Mucosa of descending colon (tissue), 3 donors: Measurements from ENCODE around the gene MAGEA8. TPM values are rescaled to one million over a fixed set of nuclear protein-coding genes. Genes with fewer than 3 reads are reported as not detected.
A peak's percentile ranks its signal among the peaks of the same experiment; 100 is the strongest.

Experiments
- ATAC-seq: fragments of 200-7000 bp; cut with Tn5 transposase; one replicate; pipeline ENCODE4 v1.9.1; 2020; ENCODE audit warnings: mild to moderate bottlenecking, moderate library complexity
- DNase-seq, 3 donors: peaks; one replicate each; pipeline ENCODE4 v3.0.0-alpha.2; 2020
- H3K36me3 ChIP-seq: fragments of 200-600 bp; one replicate; pipeline ENCODE4 v1.8.0; 2021; ENCODE audit warnings: low read depth, mild to moderate bottlenecking
- H3K4me1 ChIP-seq: fragments of 200-600 bp; one replicate; pipeline ENCODE4 v1.8.0; 2021; ENCODE audit warnings: low read depth, mild to moderate bottlenecking
- H3K4me3 ChIP-seq: fragments of 200-600 bp; one replicate; pipeline ENCODE4 v1.8.0; 2021; ENCODE audit warnings: mild to moderate bottlenecking
- H3K9me3 ChIP-seq: fragments of 200-600 bp; one replicate; pipeline ENCODE4 v1.8.0; 2021; ENCODE audit warnings: mild to moderate bottlenecking
- intact Hi-C, 2 donors: fragments of 100-400 bp; cut with DNase I in 1 of 2; cut with micrococcal nuclease in 1 of 2; formaldehyde crosslinking; loops; one replicate each; pipeline versions ENCODE4 v1.11.0 to v1.11.1; 2022; cut with DNase I, micrococcal nuclease
- total RNA-seq, 3 donors: library from RNA; stranded (reverse); fragmentation: NEBNext Ultra II Directional in 2 of 3; extraction: Animal tissue kit (Norgen Biotek cat#: 25700) in 2 of 3; gene quantifications; one replicate each; pipeline versions ENCODE4 v1.2.1 to v1.2.4, GENCODE V29; 2021 to 2023
- TF ChIP-seq, protein P1 (sequence below): fragments of 200-600 bp; IDR thresholded peaks from one replicate; pipeline ENCODE4 v1.8.0; 2022; ENCODE audit warnings: antibody characterized with exemption, mild to moderate bottlenecking
- donor health status: DM: no; HTN: no; CAD: no; lungs with moderate emphysema.
- donor health status: DM: no; HTN: no; CAD: no.
- donor health status: DM: no; HTN: yes; CAD: no.

MAGEA8 gene
- total RNA-seq, 3 donors from 2014 or later = not detected

GRCh38 chrX:149845385-149845784, 35.6 kb upstream of the MAGEA8 start:
- DNase-seq (peak in 1 of 3 donors; percentile 10), ATAC-seq (peak; percentile 96)
- H3K4me3 ChIP-seq = no peak overlapping the region
- intact Hi-C loops = no loop called here
- no peaks in the 10 kb centered on the region for H3K4me1 ChIP-seq
- no peaks in the 10 kb centered on the region for H3K36me3 ChIP-seq
- H3K9me3 ChIP-seq = no peaks in the 10 kb centered on the region
- TF ChIP-seq, protein P1, sequence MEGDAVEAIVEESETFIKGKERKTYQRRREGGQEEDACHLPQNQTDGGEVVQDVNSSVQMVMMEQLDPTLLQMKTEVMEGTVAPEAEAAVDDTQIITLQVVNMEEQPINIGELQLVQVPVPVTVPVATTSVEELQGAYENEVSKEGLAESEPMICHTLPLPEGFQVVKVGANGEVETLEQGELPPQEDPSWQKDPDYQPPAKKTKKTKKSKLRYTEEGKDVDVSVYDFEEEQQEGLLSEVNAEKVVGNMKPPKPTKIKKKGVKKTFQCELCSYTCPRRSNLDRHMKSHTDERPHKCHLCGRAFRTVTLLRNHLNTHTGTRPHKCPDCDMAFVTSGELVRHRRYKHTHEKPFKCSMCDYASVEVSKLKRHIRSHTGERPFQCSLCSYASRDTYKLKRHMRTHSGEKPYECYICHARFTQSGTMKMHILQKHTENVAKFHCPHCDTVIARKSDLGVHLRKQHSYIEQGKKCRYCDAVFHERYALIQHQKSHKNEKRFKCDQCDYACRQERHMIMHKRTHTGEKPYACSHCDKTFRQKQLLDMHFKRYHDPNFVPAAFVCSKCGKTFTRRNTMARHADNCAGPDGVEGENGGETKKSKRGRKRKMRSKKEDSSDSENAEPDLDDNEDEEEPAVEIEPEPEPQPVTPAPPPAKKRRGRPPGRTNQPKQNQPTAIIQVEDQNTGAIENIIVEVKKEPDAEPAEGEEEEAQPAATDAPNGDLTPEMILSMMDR = no peak

DNA sequence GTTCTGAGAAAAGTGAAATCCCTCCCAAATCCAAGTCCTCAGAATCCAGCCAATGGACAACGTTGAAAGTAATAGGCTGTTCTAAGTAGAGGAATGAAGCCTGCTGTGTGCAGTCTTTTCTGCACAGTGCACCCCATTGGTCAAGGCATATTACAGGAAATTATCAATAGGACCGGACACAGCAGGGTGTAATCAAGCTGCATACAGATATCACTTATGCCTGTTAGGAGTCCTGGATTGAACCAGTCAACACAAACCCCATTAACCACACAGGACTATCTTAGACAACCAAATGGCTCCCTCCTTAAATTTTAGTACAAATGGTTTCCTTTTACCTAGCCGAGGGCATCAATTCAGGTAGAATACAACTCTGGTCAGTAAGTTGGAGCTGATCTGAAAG, 34.2 kb upstream of the MAGEA8 start:
- TF ChIP-seq, protein P1 = no peak
- Histone ChIP-seq H3K4me1 (no peaks in the 10 kb centered on the region), H3K36me3 (no peaks in the 10 kb centered on the region), H3K9me3 (no peaks in the 10 kb centered on the region), H3K4me3 (no peak overlapping the region)
- no peak for DNase-seq
- intact Hi-C loops = no loop called here
- no peak for ATAC-seq

- DNase-seq (no peak), ATAC-seq (no peak)
- H3K36me3 ChIP-seq = no peaks in the 10 kb centered on the region
- no peaks in the 10 kb centered on the region for H3K4me1 ChIP-seq
- TF ChIP-seq, protein P1 = no peak
- no peak overlapping the region for H3K4me3 ChIP-seq
- intact Hi-C loops = no loop called here
- no peaks in the 10 kb centered on the region for H3K9me3 ChIP-seq
These were observed 32.1 kb upstream of the MAGEA8 start for GRCh38 chrX:149848855-149849254.

DNA sequence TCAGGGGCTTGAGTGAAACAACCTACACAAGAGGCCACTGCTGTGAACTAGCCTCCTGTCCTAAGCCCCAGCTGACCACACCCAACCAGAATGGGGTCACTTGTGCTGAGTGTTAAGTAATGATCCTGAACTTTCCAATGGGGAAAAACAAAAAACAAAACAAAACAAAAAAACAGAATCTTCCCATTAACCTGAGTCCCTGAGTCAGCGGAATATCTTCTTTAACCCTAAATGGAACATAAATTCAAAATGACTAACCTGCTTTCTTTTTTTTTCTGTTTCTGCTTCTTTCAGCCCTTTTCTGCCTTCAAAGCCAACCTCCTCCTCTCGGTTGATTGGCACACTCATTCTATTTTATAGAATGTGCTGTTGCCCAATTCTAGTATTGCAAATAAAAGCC, 31.2 kb upstream of the MAGEA8 start:
- H3K4me1 ChIP-seq = no peaks in the 10 kb centered on the region
- TF ChIP-seq, protein P1 = no peak

GRCh38 chrX:149851864-149852263, 29.1 kb upstream of the MAGEA8 start:
- no peak overlapping the region for H3K4me3 ChIP-seq
- no peaks in the 10 kb centered on the region for H3K9me3 ChIP-seq
- no peak for ATAC-seq
- DNase-seq = no peak
- intact Hi-C loops = no loop called here
- H3K4me1 ChIP-seq = no peaks in the 10 kb centered on the region
- no peaks in the 10 kb centered on the region for H3K36me3 ChIP-seq
- TF ChIP-seq, protein P1 = no peak

More for the DNA sequence above, 31.2 kb upstream of the MAGEA8 start:
- Histone ChIP-seq H3K36me3 (no peaks in the 10 kb centered on the region), H3K9me3 (no peaks in the 10 kb centered on the region), H3K4me3 (no peak overlapping the region)
- ATAC-seq (no peak), DNase-seq (no peak)
- intact Hi-C loops = no loop called here

DNA sequence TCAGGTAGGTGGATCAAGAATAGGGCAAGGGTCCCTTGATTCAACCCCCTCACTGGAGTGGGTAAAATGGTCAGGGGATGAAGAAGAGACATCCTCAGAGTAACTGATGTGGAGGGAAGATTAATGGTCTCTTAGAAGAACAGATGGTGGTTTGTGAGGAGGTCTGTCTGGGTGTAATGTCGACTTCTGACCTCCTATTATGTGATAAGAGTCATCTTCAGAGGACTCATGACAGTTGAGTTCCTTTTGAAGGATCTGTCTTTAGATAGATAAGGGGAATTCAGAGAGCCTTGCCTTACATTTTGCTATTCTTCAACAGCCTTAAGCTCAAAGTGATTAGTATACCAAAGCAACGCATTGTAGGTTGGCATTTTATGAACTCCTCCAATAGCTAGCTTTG, 27.1 kb upstream of the MAGEA8 start:
- intact Hi-C loops = no loop called here
- no peak for ATAC-seq
- Histone ChIP-seq H3K9me3 (no peaks in the 10 kb centered on the region), H3K36me3 (no peaks in the 10 kb centered on the region), H3K4me1 (no peaks in the 10 kb centered on the region), H3K4me3 (no peak overlapping the region)
- DNase-seq = no peak
- TF ChIP-seq, protein P1 = no peak
